Measurements from ENCODE around the gene GOPC. TPM values are rescaled to one million over a fixed set of nuclear protein-coding genes. Genes with fewer than 3 reads are reported as not detected.

Gene GOPC
- total and polyA plus RNA-seq, 2 experiments from 2014 or later: 15.5 to 26.4 TPM

GRCh38 chr6:117531809-117532725 is 70.2 kb downstream of the GOPC start:
- Histone ChIP-seq H2AFZ (no peak overlapping the region), H3K27ac (ENCODE audit: low read depth) (no peak overlapping the region), H3K36me3 (ENCODE audit: insufficient read depth) (no peaks in the 10 kb centered on the region), H3K9me2 (ENCODE audit: insufficient read depth) (no peaks in the 10 kb centered on the region), H3K27me3 (ENCODE audit: insufficient read depth) (no peaks in the 10 kb centered on the region), H3K4me1 (ENCODE audit: insufficient read depth) (no peaks in the 10 kb centered on the region), H4K20me1 (replicated peaks; ENCODE audit: insufficient read depth) (no peaks in the 10 kb centered on the region), H3K4me3 (no peak overlapping the region), H3K79me2 (replicated peaks; ENCODE audit: insufficient read depth) (no peaks in the 10 kb centered on the region), H3F3A (replicated peaks; ENCODE audit: low read depth) (no peaks in the 10 kb centered on the region), H3K4me2 (no peak overlapping the region)
- no peak overlapping the region for H3K27ac Mint-ChIP-seq
- peaks cover 5% of the 10 kb centered on the region; the same call in 2 of the 3 replicates for H3K4me1 Mint-ChIP-seq
- DNase-seq (ENCODE audit: low spot score) (no peak), ATAC-seq (no peak)
- H3K4me3 Mint-ChIP-seq: no peak overlapping the region
- no peaks in the 10 kb centered on the region for H3K9me3 Mint-ChIP-seq
- TF ChIP-seq CTCF (conservative IDR thresholded peaks at IDR 0.05; ENCODE audit: low read depth in 2 of 2): no peak
- no peak for TF ChIP-seq JUNB (IDR thresholded peaks at IDR 0.05; ENCODE audit: unreplicated experiment)
- no peak for TF ChIP-seq NANOG (IDR thresholded peaks at IDR 0.05; ENCODE audit: borderline replicate concordance)
- TF ChIP-seq STAT1 (IDR thresholded peaks at IDR 0.05; ENCODE audit: unreplicated experiment): no peak
- no peak for TF ChIP-seq POLR2AphosphoS5 (IDR thresholded peaks at IDR 0.05; ENCODE audit: low read depth)
- TF ChIP-seq ZNF114 (CRISPR knock-in tag; IDR thresholded peaks at IDR 0.05): no peak
- no peak for TF ChIP-seq EZH2phosphoT487 (IDR thresholded peaks at IDR 0.05; ENCODE audit: unreplicated experiment)
- no peak for TF ChIP-seq REST (IDR thresholded peaks at IDR 0.05; ENCODE audit: unreplicated experiment)
- TF ChIP-seq ZNF331 (CRISPR knock-in tag; IDR thresholded peaks at IDR 0.05; ENCODE audit: low read depth): no peak
- no peak for TF ChIP-seq ZNF462 (CRISPR knock-in tag; IDR thresholded peaks at IDR 0.05)
- no peak for TF ChIP-seq CREB1 (CRISPR knock-in tag; IDR thresholded peaks at IDR 0.05; ENCODE audit: low read depth)
- H3K27me3 Mint-ChIP-seq (ENCODE audit: insufficient read depth, low read depth, poor library complexity): no peaks in the 10 kb centered on the region
- no peaks in the 10 kb centered on the region for H3K36me3 Mint-ChIP-seq (ENCODE audit: low read depth)
